ENCODE data around the gene GNB4.

GNB4 gene

DNA sequence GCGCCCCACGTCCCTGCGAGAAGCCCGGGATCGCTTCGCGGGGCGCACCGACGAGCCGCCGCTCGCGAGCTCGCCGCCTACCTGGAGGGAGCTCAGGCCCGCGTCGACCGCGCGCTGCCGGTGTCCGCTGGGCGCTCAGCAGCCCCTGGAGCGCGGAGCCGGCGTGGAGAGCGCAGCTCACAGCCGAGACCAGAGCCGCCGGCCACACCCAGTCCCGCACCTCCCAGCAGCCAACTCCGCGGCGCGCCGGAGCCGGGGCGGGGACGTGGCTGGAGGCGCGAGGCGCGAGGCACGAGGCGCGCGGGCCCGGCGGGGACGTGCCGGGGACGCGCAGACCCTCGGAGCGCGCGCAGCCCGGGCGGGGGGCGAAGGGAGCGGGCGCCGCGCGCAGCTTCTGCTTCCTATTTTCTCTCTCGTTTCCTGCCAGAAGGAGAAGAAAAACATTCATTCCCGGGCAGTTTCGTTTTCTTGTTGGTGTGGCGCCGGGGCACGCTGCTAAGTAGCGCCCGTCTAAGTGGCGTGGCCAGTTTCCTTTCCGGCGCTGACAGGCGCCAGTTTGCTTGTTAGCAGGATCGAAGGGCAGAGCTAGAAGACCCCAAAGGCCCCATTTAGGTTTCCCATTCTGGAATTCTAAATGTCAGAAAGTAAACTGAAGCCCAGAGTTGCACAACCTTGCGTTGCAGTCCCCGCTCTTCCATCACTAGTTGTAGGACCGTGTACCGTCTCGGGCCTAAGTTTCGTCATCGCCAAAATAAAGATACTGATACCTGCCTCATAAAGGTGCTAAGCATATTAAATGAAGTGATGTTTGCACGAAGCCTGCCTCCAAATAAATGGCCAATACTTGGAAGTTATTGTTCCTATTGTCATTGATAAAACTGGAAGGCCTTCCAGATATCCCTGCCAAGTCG lies at the start of gene GNB4:
GNB4 (minus strand) TSS at position 206 of the 911 bp plus-strand sequence. CDS start 25,270 bp downstream, outside the sequence.
- Histone ChIP-seq H3K4me3 (ENCODE audit: low read depth in 1 of 2, low read length in 2 of 2) (peak within 1 kb of the TSS; percentile 76 to 78), H3K36me3 (ENCODE audit: control insufficient read depth in 1 of 2, insufficient read depth in 2 of 2, low read length in 2 of 2) (no peaks in the 10 kb centered on the region), H3K9me3 (ENCODE audit: control insufficient read depth in 1 of 2, low read length in 2 of 2) (no peaks in the 10 kb centered on the region), H3K27me3 (ENCODE audit: low read depth, low read length) (no peaks in the 10 kb centered on the region), H3K27ac (ENCODE audit: low read length) (peak within 1 kb of the TSS; percentile 82), H3K4me1 (ENCODE audit: control insufficient read depth in 1 of 2, insufficient read depth in 2 of 2, low read length in 2 of 2) (peaks cover 0 to 28% of the 10 kb centered on the region in 2 donors)

GRCh38 chr3:179495483-179495882 lies 44.2 kb upstream of the GNB4 start:
- H3K27ac ChIP-seq (ENCODE audit: low read length) = no peak overlapping the region
- no peaks in the 10 kb centered on the region for H3K27me3 ChIP-seq (ENCODE audit: low read depth, low read length)
- H3K4me1 ChIP-seq (ENCODE audit: control insufficient read depth in 1 of 2, insufficient read depth in 2 of 2, low read length in 2 of 2) = no peaks in the 10 kb centered on the region
- peaks cover 4 to 45% of the 10 kb centered on the region in 2 donors for H3K9me3 ChIP-seq (ENCODE audit: control insufficient read depth in 1 of 2, low read length in 2 of 2)
- H3K36me3 ChIP-seq (ENCODE audit: control insufficient read depth in 1 of 2, insufficient read depth in 2 of 2, low read length in 2 of 2) = no peaks in the 10 kb centered on the region
- no peak overlapping the region for H3K4me3 ChIP-seq (ENCODE audit: low read depth in 1 of 2, low read length in 2 of 2)

- Histone ChIP-seq H3K27me3 (ENCODE audit: low read depth, low read length) (no peaks in the 10 kb centered on the region), H3K4me1 (ENCODE audit: control insufficient read depth in 1 of 2, insufficient read depth in 2 of 2, low read length in 2 of 2) (no peaks in the 10 kb centered on the region), H3K36me3 (ENCODE audit: control insufficient read depth in 1 of 2, insufficient read depth in 2 of 2, low read length in 2 of 2) (no peaks in the 10 kb centered on the region), H3K27ac (ENCODE audit: low read length) (no peak overlapping the region), H3K9me3 (ENCODE audit: control insufficient read depth in 1 of 2, low read length in 2 of 2) (peaks cover 4 to 43% of the 10 kb centered on the region in 2 donors), H3K4me3 (ENCODE audit: low read depth in 1 of 2, low read length in 2 of 2) (no peak overlapping the region)
Measured at GRCh38 chr3:179493260-179493659, 42.0 kb upstream of the GNB4 start.

DNA sequence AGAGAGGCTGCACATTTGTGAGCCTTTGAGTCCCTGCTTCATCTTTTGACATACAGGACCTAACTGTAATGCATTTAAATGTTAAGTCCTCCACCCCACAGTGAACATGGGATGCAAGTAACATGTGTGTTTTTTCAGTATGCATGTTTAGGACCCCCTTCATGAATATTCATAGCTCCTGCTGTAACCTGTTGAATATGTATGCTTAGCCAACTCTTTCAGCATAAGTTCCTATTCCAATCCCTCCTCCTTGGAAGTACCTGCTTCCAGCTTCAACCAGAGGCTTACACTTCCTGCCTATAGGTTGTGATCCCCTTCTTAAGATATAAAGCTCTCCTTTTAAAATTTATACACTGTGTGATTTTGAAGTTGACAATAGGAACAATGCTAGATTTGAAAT lies 36.9 kb upstream of the GNB4 start:
- H3K4me3 ChIP-seq (ENCODE audit: low read depth in 1 of 2, low read length in 2 of 2) = no peak overlapping the region
- no peak overlapping the region for H3K27ac ChIP-seq (ENCODE audit: low read length)
- H3K9me3 ChIP-seq (ENCODE audit: control insufficient read depth in 1 of 2, low read length in 2 of 2) = peaks cover 0 to 14% of the 10 kb centered on the region in 2 donors
- no peaks in the 10 kb centered on the region for H3K36me3 ChIP-seq (ENCODE audit: control insufficient read depth in 1 of 2, insufficient read depth in 2 of 2, low read length in 2 of 2)
- no peaks in the 10 kb centered on the region for H3K27me3 ChIP-seq (ENCODE audit: low read depth, low read length)
- H3K4me1 ChIP-seq (ENCODE audit: control insufficient read depth in 1 of 2, insufficient read depth in 2 of 2, low read length in 2 of 2) = no peaks in the 10 kb centered on the region

DNA sequence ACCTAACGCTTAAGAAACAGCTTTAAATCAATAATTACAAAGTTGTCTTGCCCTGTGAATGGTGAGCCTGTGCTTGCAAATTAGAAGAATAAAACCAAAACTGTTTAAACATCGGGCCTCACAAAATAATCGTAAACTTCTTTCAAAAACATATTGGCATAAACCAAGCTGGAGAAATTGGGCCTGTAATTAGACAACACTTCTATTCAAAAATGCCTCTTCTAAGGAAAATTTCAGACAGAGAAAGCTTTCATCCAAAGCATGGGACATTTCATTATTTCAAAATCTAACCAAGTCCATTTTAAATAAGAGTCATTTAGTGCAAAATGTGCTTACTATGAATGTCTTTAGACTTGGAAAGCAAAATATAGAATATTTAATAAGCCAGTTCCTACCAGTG lies 35.5 kb upstream of the GNB4 start:
- Histone ChIP-seq H3K27me3 (ENCODE audit: low read depth, low read length) (no peaks in the 10 kb centered on the region), H3K9me3 (ENCODE audit: control insufficient read depth in 1 of 2, low read length in 2 of 2) (peaks cover 0 to 3% of the 10 kb centered on the region in 2 donors), H3K27ac (ENCODE audit: low read length) (no peak overlapping the region), H3K36me3 (ENCODE audit: control insufficient read depth in 1 of 2, insufficient read depth in 2 of 2, low read length in 2 of 2) (no peaks in the 10 kb centered on the region), H3K4me3 (ENCODE audit: low read depth in 1 of 2, low read length in 2 of 2) (no peak overlapping the region), H3K4me1 (ENCODE audit: control insufficient read depth in 1 of 2, insufficient read depth in 2 of 2, low read length in 2 of 2) (no peaks in the 10 kb centered on the region)

GRCh38 chr3:179482857-179483256 lies 31.6 kb upstream of the GNB4 start:
- H3K36me3 ChIP-seq (ENCODE audit: control insufficient read depth in 1 of 2, insufficient read depth in 2 of 2, low read length in 2 of 2) = no peaks in the 10 kb centered on the region
- H3K4me3 ChIP-seq (ENCODE audit: low read depth in 1 of 2, low read length in 2 of 2) = no peak overlapping the region
- H3K27me3 ChIP-seq (ENCODE audit: low read depth, low read length) = no peaks in the 10 kb centered on the region
- H3K9me3 ChIP-seq (ENCODE audit: control insufficient read depth in 1 of 2, low read length in 2 of 2) = no peaks in the 10 kb centered on the region
- no peaks in the 10 kb centered on the region for H3K4me1 ChIP-seq (ENCODE audit: control insufficient read depth in 1 of 2, insufficient read depth in 2 of 2, low read length in 2 of 2)
- no peak overlapping the region for H3K27ac ChIP-seq (ENCODE audit: low read length)

GRCh38 chr3:179476215-179476614 lies 24.9 kb upstream of the GNB4 start:
- H3K4me3 ChIP-seq (ENCODE audit: low read depth in 1 of 2, low read length in 2 of 2) = no peak overlapping the region
- no peaks in the 10 kb centered on the region for H3K36me3 ChIP-seq (ENCODE audit: control insufficient read depth in 1 of 2, insufficient read depth in 2 of 2, low read length in 2 of 2)
- no peak overlapping the region for H3K27ac ChIP-seq (ENCODE audit: low read length)
- H3K4me1 ChIP-seq (ENCODE audit: control insufficient read depth in 1 of 2, insufficient read depth in 2 of 2, low read length in 2 of 2) = no peaks in the 10 kb centered on the region
- no peaks in the 10 kb centered on the region for H3K9me3 ChIP-seq (ENCODE audit: control insufficient read depth in 1 of 2, low read length in 2 of 2)
- H3K27me3 ChIP-seq (ENCODE audit: low read depth, low read length) = no peaks in the 10 kb centered on the region

GRCh38 chr3:179474480-179474879 lies 23.2 kb upstream of the GNB4 start:
- no peaks in the 10 kb centered on the region for H3K36me3 ChIP-seq (ENCODE audit: control insufficient read depth in 1 of 2, insufficient read depth in 2 of 2, low read length in 2 of 2)
- H3K9me3 ChIP-seq (ENCODE audit: control insufficient read depth in 1 of 2, low read length in 2 of 2) = no peaks in the 10 kb centered on the region
- no peak overlapping the region for H3K27ac ChIP-seq (ENCODE audit: low read length)
- H3K4me3 ChIP-seq (ENCODE audit: low read depth in 1 of 2, low read length in 2 of 2) = no peak overlapping the region
- H3K27me3 ChIP-seq (ENCODE audit: low read depth, low read length) = no peaks in the 10 kb centered on the region
- no peaks in the 10 kb centered on the region for H3K4me1 ChIP-seq (ENCODE audit: control insufficient read depth in 1 of 2, insufficient read depth in 2 of 2, low read length in 2 of 2)

GRCh38 chr3:179473565-179473964 lies 22.3 kb upstream of the GNB4 start:
- Histone ChIP-seq H3K4me1 (ENCODE audit: control insufficient read depth in 1 of 2, insufficient read depth in 2 of 2, low read length in 2 of 2) (no peaks in the 10 kb centered on the region), H3K27me3 (ENCODE audit: low read depth, low read length) (no peaks in the 10 kb centered on the region), H3K4me3 (ENCODE audit: low read depth in 1 of 2, low read length in 2 of 2) (no peak overlapping the region), H3K9me3 (ENCODE audit: control insufficient read depth in 1 of 2, low read length in 2 of 2) (no peaks in the 10 kb centered on the region), H3K36me3 (ENCODE audit: control insufficient read depth in 1 of 2, insufficient read depth in 2 of 2, low read length in 2 of 2) (no peaks in the 10 kb centered on the region), H3K27ac (ENCODE audit: low read length) (no peak overlapping the region)

DNA sequence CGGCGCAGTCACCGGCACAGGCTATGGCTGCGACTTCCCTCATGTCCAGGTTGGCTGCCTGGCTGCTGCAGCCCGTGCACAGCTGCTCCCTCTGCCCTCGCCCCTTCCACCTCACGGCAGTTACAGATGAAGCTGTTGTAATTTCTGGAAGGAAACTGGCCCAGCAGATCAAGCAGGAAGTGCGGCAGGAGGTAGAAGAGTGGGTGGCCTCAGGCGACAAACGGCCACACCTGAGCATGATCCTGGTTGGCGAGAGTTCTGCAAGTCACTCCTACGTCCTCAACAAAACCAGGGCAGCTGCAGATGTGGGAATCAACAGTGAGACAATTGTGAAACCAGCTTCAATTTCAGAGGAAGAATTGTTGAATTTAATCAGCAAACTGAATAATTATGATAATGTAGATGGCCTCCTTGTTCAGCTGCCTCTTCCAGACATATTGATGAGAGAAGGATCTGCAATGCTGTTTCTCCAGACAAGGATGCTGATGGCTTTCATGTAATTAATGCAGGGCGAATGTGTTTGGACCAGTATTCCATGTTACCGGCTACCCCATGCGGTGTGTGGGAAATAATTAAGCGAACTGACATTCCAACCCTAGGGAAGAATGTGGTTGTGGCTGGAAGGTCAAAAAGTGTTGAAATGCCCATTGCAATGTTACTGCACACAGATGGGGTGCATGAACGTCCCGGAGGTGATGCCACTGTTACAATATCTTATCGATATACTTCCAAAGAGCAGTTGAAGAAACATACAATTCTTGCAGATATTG lies 13.2 kb upstream of the GNB4 start:
- Histone ChIP-seq H3K27ac (ENCODE audit: low read length) (no peak overlapping the region), H3K9me3 (ENCODE audit: control insufficient read depth in 1 of 2, low read length in 2 of 2) (no peaks in the 10 kb centered on the region), H3K36me3 (ENCODE audit: control insufficient read depth in 1 of 2, insufficient read depth in 2 of 2, low read length in 2 of 2) (no peaks in the 10 kb centered on the region), H3K4me1 (ENCODE audit: control insufficient read depth in 1 of 2, insufficient read depth in 2 of 2, low read length in 2 of 2) (no peaks in the 10 kb centered on the region), H3K4me3 (ENCODE audit: low read depth in 1 of 2, low read length in 2 of 2) (no peak overlapping the region), H3K27me3 (ENCODE audit: low read depth, low read length) (no peaks in the 10 kb centered on the region)

DNA sequence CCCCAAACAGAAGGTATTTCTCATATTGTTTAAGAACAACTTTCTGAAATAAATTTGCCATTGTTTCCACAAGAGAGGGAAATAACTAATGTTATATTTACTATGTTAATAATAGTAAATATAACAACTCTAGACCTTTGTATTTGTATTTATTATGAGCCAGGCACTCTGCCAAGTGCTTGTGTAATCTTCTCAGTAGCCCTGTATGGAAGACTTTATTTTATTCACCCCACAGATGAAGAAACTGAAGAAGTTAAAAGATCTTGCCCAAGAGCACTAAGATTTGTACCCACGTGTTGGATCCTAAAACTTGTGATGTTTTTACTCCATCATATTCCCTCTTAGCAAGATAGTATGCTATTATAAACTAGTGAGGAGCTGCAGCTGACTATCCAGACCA lies 12.0 kb upstream of the GNB4 start:
- Histone ChIP-seq H3K9me3 (ENCODE audit: control insufficient read depth in 1 of 2, low read length in 2 of 2) (no peaks in the 10 kb centered on the region), H3K36me3 (ENCODE audit: control insufficient read depth in 1 of 2, insufficient read depth in 2 of 2, low read length in 2 of 2) (no peaks in the 10 kb centered on the region), H3K4me1 (ENCODE audit: control insufficient read depth in 1 of 2, insufficient read depth in 2 of 2, low read length in 2 of 2) (no peaks in the 10 kb centered on the region), H3K4me3 (ENCODE audit: low read depth in 1 of 2, low read length in 2 of 2) (no peak overlapping the region), H3K27me3 (ENCODE audit: low read depth, low read length) (no peaks in the 10 kb centered on the region), H3K27ac (ENCODE audit: low read length) (no peak overlapping the region)

Measured in muscle layer of duodenum (tissue), 2 donors.